Esophagus muscularis mucosa (tissue), 4 donors: ENCODE data around the gene SLC4A11. TPM values are rescaled to one million over a fixed set of nuclear protein-coding genes. Genes with fewer than 3 reads are reported as not detected.

ENCODE experiments used
- DNase-seq: peaks from one replicate; pipeline ENCODE4 v3.0.0-alpha.2; 2017; ENCODE audit errors: extremely low spot score
- H3K27ac ChIP-seq, 4 donors: fragments of 200-600 bp; sonication (generic); replicated peaks in 1 of 4; 1 replicate in 3 of 4; 2 replicates in 1 of 4; pipeline ENCODE4 v1.5.1; 2016 to 2019; ENCODE audit warnings: mild to moderate bottlenecking in 1 of 4
- H3K27me3 ChIP-seq, 4 donors: fragments of 200-600 bp; sonication (generic); one replicate each; pipeline versions ENCODE4 v1.5.1 to v1.6.0; 2016 to 2019
- H3K36me3 ChIP-seq, 4 donors: fragments of 200-600 bp; sonication (generic); one replicate each; pipeline ENCODE4 v1.5.1; 2016 to 2019
- H3K4me1 ChIP-seq, 4 donors: fragments of 200-600 bp; sonication (generic); one replicate each; pipeline ENCODE4 v1.5.1; 2016 to 2019
- H3K4me3 ChIP-seq, 4 donors: fragments of 200-600 bp; sonication (generic); 1 replicate in 2 of 4; 2 replicates in 2 of 4; pipeline ENCODE4 v1.5.1; 2016 to 2019; ENCODE audit warnings: mild to moderate bottlenecking in 4 of 4, moderate library complexity in 1 of 4
- H3K9me3 ChIP-seq, 4 donors: fragments of 200-600 bp; sonication (generic); 1 replicate in 3 of 4; 2 replicates in 1 of 4; pipeline ENCODE4 v1.5.1; 2016 to 2019
- CTCF ChIP-seq, 3 experiments: fragments of 200-600 bp in 2 of 3; fragments of 450-650 bp in 1 of 3; sonication (generic) in 2 of 3; IDR thresholded peaks; one replicate each; pipeline ENCODE4 v1.5.1; 2017 to 2019; ENCODE audit warnings: antibody characterized with exemption in 3 of 3, mild to moderate bottlenecking in 2 of 3, moderate library complexity in 1 of 3
- EP300 ChIP-seq: sonication (generic); formaldehyde crosslinking; IDR thresholded peaks from one replicate; pipeline ENCODE4 v1.6.1; 2017; ENCODE audit warnings: antibody characterized with exemption
- POLR2A ChIP-seq: fragments of 450-650 bp; IDR thresholded peaks from one replicate; pipeline ENCODE4 v1.6.1; 2017; ENCODE audit warnings: antibody characterized with exemption, moderate library complexity, mild to moderate bottlenecking, low read depth
- POLR2AphosphoS5 ChIP-seq, 2 donors: sonication (generic); formaldehyde crosslinking; IDR thresholded peaks; one replicate each; pipeline ENCODE4 v1.6.1; 2017; ENCODE audit warnings: antibody characterized with exemption in 2 of 2
- WGBS: methylation state at CpG from one replicate; pipeline ENCODE4 v1.1.5; 2018; 5-methylcytosine and 5-hydroxymethylcytosine counted together
- intact Hi-C: fragments of 100-400 bp; cut with DNase I; formaldehyde crosslinking; loops from one replicate; pipeline ENCODE4 v1.15.1; 2023
- total RNA-seq, 4 donors: library from RNA; depleted of rRNA; stranded (reverse); fragments of >200 nt; gene quantifications; one replicate each; pipeline versions ENCODE4 v1.1.0 to v1.2.1, GENCODE V29; 2016

SLC4A11 gene
- total RNA-seq, 4 donors from 2014 or later: 0.11 to 0.32 TPM; not detected in 2

DNA sequence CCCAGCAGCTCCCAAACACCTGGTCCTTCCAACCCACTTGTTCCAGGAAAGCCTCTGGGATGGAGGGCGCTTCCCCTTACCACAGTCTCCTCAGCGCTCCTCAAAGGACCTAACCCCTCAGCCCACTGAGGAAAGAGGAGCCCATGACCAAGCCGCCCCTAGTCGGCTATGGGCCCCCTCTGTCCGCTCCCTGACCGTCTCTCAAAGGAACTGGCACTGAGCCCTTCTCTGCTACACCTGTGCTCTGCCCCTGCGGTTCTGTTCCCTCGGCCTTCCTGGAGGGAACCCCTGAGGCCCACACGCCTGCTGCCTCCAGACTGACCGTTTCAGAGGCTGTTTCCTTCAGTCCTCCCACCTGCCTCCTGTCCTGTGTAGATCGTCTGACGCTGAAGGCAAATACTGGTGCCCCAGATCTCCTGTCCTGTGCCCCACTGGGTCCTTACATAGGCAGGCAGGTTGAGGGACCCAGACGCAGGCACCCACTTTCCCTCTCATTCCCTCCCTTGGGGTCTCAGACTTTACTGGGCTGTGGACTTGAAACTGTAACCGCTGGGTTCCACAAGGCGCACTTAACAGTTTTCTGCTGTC, 1.9 kb upstream of the SLC4A11 start:
- H3K4me1 ChIP-seq: peaks cover 20 to 30% (median 28%) of the 10 kb centered on the region in 4 donors
- H3K36me3 ChIP-seq: no peaks in the 10 kb centered on the region
- no peak overlapping the region for H3K4me3 ChIP-seq
- H3K27me3 ChIP-seq: peaks cover 7 to 92% (median 29%) of the 10 kb centered on the region in 4 donors
- WGBS: 89% methylated on average over 15 of the region's 15 CpGs
- no peaks in the 10 kb centered on the region for H3K9me3 ChIP-seq
- TF ChIP-seq POLR2A: no peak
- TF ChIP-seq EP300: no peak
- no peak for TF ChIP-seq CTCF (IDR thresholded peaks at IDR 0.05)
- no peak for TF ChIP-seq POLR2AphosphoS5 (IDR thresholded peaks at IDR 0.05)
- intact Hi-C loops: no loop called here
- no peak for DNase-seq
- no peak overlapping the region for H3K27ac ChIP-seq

DNA sequence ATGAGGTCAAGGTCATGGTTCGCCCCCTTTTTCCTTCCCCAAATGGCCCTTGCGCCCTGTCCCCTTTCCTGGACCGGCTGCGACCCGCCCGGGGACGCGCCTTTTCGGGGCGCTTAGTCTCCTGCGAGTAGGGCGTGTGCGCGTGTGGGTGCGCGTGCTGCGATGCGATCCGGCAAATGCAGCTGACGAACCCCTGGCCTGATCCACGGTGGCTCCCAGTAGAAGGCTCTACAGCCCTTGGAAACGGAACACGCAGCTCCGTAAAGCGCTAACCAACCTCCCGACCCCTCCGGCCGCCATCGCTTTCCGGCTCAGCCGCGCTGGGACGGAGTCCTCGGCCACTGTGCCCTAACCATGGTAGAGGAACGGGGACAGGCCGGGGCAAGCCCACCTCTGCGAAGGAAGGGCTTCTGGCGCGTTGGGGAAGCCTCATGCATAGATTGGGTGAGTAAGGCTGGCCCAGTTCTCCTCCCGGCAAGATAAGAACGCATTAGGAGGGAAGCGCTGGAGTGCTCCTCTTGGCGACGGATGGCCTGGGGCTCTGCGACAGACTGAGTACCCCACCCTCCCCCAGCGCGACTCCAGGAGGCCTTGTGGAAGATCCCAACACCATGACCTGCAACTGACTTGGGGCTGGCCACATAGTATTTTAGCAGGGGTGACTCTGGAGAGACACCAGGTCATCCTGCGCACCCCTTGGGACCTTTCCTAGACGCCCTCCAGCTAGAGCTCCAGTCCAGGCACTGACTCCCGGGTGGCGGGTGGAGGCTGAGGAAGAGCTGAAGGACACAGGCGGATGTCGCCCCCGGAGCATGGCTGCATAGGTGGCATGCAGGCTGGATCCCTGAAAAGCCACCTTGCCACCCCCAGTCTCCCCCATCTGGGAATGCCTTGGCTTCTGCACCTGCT, 1.1 kb upstream of the SLC4A11 start:
- H3K4me1 ChIP-seq: peaks cover 20 to 30% (median 28%) of the 10 kb centered on the region in 4 donors
- WGBS: 14% methylated on average over 38 of the region's 54 CpGs
- intact Hi-C loops: no loop called here
- peak overlapping the region; percentile 63 to 80 (median 69) for H3K4me3 ChIP-seq
- H3K27ac ChIP-seq: peak overlapping the region in 1 of 4 donors; percentile 3
- H3K9me3 ChIP-seq: no peaks in the 10 kb centered on the region
- DNase-seq: no peak
- peaks cover 7 to 100% (median 29%) of the 10 kb centered on the region in 4 donors for H3K27me3 ChIP-seq
- no peak for TF ChIP-seq CTCF (IDR thresholded peaks at IDR 0.05)
- no peak for TF ChIP-seq EP300
- TF ChIP-seq POLR2AphosphoS5 (IDR thresholded peaks at IDR 0.05): no peak
- no peak for TF ChIP-seq POLR2A
- no peaks in the 10 kb centered on the region for H3K36me3 ChIP-seq

- Histone ChIP-seq H3K4me1 (peaks cover 20 to 30% (median 28%) of the 10 kb centered on the region in 4 donors), H3K4me3 (peak overlapping the region; percentile 63 to 80 (median 69)), H3K27ac (no peak overlapping the region), H3K9me3 (no peaks in the 10 kb centered on the region), H3K27me3 (peaks cover 7 to 95% (median 29%) of the 10 kb centered on the region in 4 donors), H3K36me3 (no peaks in the 10 kb centered on the region)
- intact Hi-C loops: no loop called here
- no peak for DNase-seq
- no peak for TF ChIP-seq EP300
- no CpG with 5 or more reads among the region's 48 CpGs for WGBS
These were observed 369 bp downstream of the SLC4A11 start for GRCh38 chr20:3238616-3239025.

DNA sequence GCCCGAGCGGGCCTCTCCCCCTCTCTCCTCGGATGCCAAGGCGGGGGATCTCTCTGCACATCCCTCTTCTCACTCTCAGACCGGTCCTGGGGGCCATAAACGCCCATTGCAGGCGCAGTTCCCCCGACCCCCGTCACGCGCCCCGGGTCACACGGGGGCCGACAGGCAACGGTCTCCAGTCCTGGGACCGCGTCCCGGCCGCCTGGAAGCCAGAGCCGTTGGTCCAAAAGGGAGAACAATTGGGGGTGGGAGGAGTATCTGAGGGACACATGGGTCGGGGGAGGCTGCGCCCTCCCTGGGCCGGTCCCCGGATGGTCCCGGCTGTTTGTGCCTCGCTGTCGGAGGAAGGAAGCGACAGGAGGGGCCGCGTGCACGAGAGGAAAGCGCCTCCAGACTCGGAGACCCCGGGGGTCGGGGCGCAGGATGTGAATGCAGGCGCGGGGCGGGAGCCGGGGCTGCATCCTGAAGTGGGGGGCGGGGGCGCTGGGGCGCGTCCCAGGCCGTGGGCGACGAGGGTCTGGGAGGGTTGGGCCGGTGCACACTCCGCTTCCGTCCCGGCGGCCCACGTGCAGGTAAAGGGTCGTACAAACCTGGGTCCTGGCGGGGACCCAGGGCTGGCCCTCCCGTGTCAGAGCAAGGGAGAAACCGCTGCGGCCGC, 903 bp downstream of the SLC4A11 start:
- H3K27me3 ChIP-seq: peaks cover 7 to 90% (median 29%) of the 10 kb centered on the region in 4 donors
- peaks cover 20 to 30% (median 28%) of the 10 kb centered on the region in 4 donors for H3K4me1 ChIP-seq
- intact Hi-C loops: no loop called here
- DNase-seq: no peak
- peak overlapping the region; percentile 63 to 80 (median 69) for H3K4me3 ChIP-seq
- TF ChIP-seq POLR2A (no peak), EP300 (no peak), POLR2AphosphoS5 (IDR thresholded peaks at IDR 0.05) (no peak), CTCF (IDR thresholded peaks at IDR 0.05) (no peak)
- 14% methylated on average over 12 of the region's 59 CpGs for WGBS
- H3K36me3 ChIP-seq: no peaks in the 10 kb centered on the region
- no peaks in the 10 kb centered on the region for H3K9me3 ChIP-seq
- no peak overlapping the region for H3K27ac ChIP-seq
